ENCODE measurements around the gene PRDX6. TPM values are rescaled to one million over a fixed set of nuclear protein-coding genes. Genes with fewer than 3 reads are reported as not detected.

Gene PRDX6
- total RNA-seq, 1 experiment from 2014 or later: 451 TPM

Other genes with a start within 250 kb of the PRDX6 start
- not detected in 2 replicates for gene SLC9C2, start 125.7 kb downstream of the PRDX6 start, total RNA-seq (2014; rRNA removed; shearing (Covaris generic))
- gene TEX50, start 158.0 kb downstream of the PRDX6 start, total RNA-seq (2014; rRNA removed; shearing (Covaris generic)): not detected in 2 replicates
- 0.08 TPM in 1 of 2 replicates, not detected in the other for gene ANKRD45, start 192.5 kb downstream of the PRDX6 start, total RNA-seq (2014; rRNA removed; shearing (Covaris generic))
- gene KLHL20, start 237.6 kb downstream of the PRDX6 start, total RNA-seq (2014; rRNA removed; shearing (Covaris generic)): 10.6 and 15.1 TPM in 2 replicates

Data from H4 (cell line).